IMR-90 (cell line): ENCODE results near the gene TPSAB1. TPM values are rescaled to one million over a fixed set of nuclear protein-coding genes. Genes with fewer than 3 reads are reported as not detected.

Experiments
- ATAC-seq: fragments of 200-7000 bp; cut with Tn5 transposase; 2 replicates; pipeline ENCODE4 v1.9.1; 2020; ENCODE audit warnings: low read depth, mild to moderate bottlenecking, moderate library complexity
- BruUV-seq: library from RNA; stranded (reverse); fragments of 400-500 nt; replicated peaks from 2 replicates; lab custom pipeline; 2021; lab: Mats Ljungman, UMichigan
- CTCF ChIA-PET: fragments of 300-600 bp; formaldehyde crosslinking; extraction: SDS; loops from one replicate; lab custom pipeline; 2021; ENCODE audit warnings: antibody characterized with exemption; lab: Yijun Ruan, JAX
- POLR2A ChIA-PET: fragments of 300-600 bp; sonication (Branson Sonifier 250); formaldehyde crosslinking; loops from one replicate; lab custom pipeline; 2022; ENCODE audit warnings: antibody characterized with exemption; ENCODE audit not compliant: unreplicated experiment; lab: Charles Lee
- DNase-seq: peaks from one replicate; pipeline ENCODE4 v3.0.0; 2013
- H2AFZ ChIP-seq: replicated peaks from 2 replicates; pipeline ENCODE3; 2013; ENCODE audit warnings: low read length, mild to moderate bottlenecking; ENCODE audit not compliant: poor library complexity
- H2AK5ac ChIP-seq: 2 replicates; pipeline ENCODE4 v1.6.1; 2013; ENCODE audit warnings: low read depth, low read length, inconsistent platforms
- H2AK9ac ChIP-seq: replicated peaks from 2 replicates; pipeline ENCODE3; 2013; ENCODE audit warnings: mild to moderate bottlenecking, low read depth, low read length, moderate library complexity; ENCODE audit not compliant: poor library complexity
- H2BK120ac ChIP-seq: 2 replicates; pipeline ENCODE4 v1.6.1; 2013; ENCODE audit warnings: low read depth, low read length, inconsistent platforms
- H2BK15ac ChIP-seq: 3 replicates; pipeline ENCODE4 v1.6.1; 2013; ENCODE audit warnings: low read depth, low read length, inconsistent platforms
- H2BK20ac ChIP-seq: 2 replicates; pipeline ENCODE4 v1.6.1; 2013; ENCODE audit warnings: low read depth, mild to moderate bottlenecking, inconsistent platforms, low read length, moderate library complexity
- H2BK5ac ChIP-seq: 2 replicates; pipeline ENCODE4 v1.6.1; 2013; ENCODE audit warnings: mild to moderate bottlenecking, low read depth, low read length, inconsistent platforms; ENCODE audit not compliant: poor library complexity, severe bottlenecking
- H3K14ac ChIP-seq: replicated peaks from 2 replicates; pipeline ENCODE4 v1.6.1; 2013; ENCODE audit warnings: low read depth, low read length, inconsistent platforms
- H3K18ac ChIP-seq: 2 replicates; pipeline ENCODE4 v1.6.1; 2013; ENCODE audit warnings: low read depth, low read length, control low read depth
- H3K23ac ChIP-seq: 2 replicates; pipeline ENCODE4 v1.6.1; 2013; ENCODE audit warnings: low read depth, low read length, inconsistent platforms
- H3K27ac ChIP-seq: 2 replicates; pipeline ENCODE4 v1.5.1; 2013; ENCODE audit warnings: mild to moderate bottlenecking, control low read depth, low read length; ENCODE audit not compliant: insufficient read depth
- H3K27me3 ChIP-seq: 2 replicates; pipeline ENCODE4 v1.6.1; 2013; ENCODE audit warnings: low read length; ENCODE audit not compliant: control insufficient read depth, insufficient read depth
- H3K36me3 ChIP-seq: 2 replicates; pipeline ENCODE4 v1.6.1; 2013; ENCODE audit warnings: low read length, mixed read lengths; ENCODE audit not compliant: control insufficient read depth, insufficient read depth
- H3K4ac ChIP-seq: 2 replicates; pipeline ENCODE4 v1.6.1; 2013; ENCODE audit warnings: low read depth, low read length, inconsistent platforms
- H3K4me1 ChIP-seq: 2 replicates; pipeline ENCODE4 v1.6.1; 2013; ENCODE audit warnings: low read length, mixed read lengths; ENCODE audit not compliant: control insufficient read depth, insufficient read depth
- H3K4me2 ChIP-seq: 2 replicates; pipeline ENCODE4 v1.6.1; 2013; ENCODE audit warnings: low read depth, mild to moderate bottlenecking, control low read depth, low read length, moderate library complexity
- H3K4me3 ChIP-seq: 2 replicates; pipeline ENCODE4 v1.5.1; 2013; ENCODE audit warnings: low read depth, mild to moderate bottlenecking, control low read depth, low read length, moderate library complexity; ENCODE audit not compliant: insufficient read depth
- H3K56ac ChIP-seq: 2 replicates; pipeline ENCODE4 v1.6.1; 2013; ENCODE audit warnings: low read length, inconsistent platforms; ENCODE audit not compliant: insufficient read depth; ENCODE audit errors: extremely low read depth
- H3K79me1 ChIP-seq, 2 experiments: 2 replicates each; pipeline ENCODE4 v1.6.1; 2013; ENCODE audit warnings: low read length in 2 of 2, inconsistent platforms in 1 of 2, low read depth in 1 of 2
- H3K9ac ChIP-seq: 2 replicates; pipeline ENCODE4 v1.6.1; 2013; ENCODE audit warnings: low read depth, low read length, control low read depth
- H3K9me1 ChIP-seq: 2 replicates; pipeline ENCODE4 v1.6.1; 2013; ENCODE audit warnings: low read length, inconsistent platforms; ENCODE audit not compliant: insufficient read depth
- H3K9me3 ChIP-seq: 2 replicates; pipeline ENCODE4 v1.6.1; 2013; ENCODE audit warnings: low read length; ENCODE audit not compliant: control insufficient read depth, insufficient read depth
- H4K20me1 ChIP-seq: 2 replicates; pipeline ENCODE4 v1.6.1; 2013; ENCODE audit warnings: low read length, inconsistent platforms; ENCODE audit not compliant: insufficient read depth
- H4K5ac ChIP-seq: 2 replicates; pipeline ENCODE4 v1.6.1; 2013; ENCODE audit warnings: mild to moderate bottlenecking, low read depth, low read length, control low read depth
- H4K8ac ChIP-seq, 2 experiments: 2 replicates each; pipeline ENCODE4 v1.6.1; 2013; ENCODE audit warnings: low read depth in 2 of 2, low read length in 2 of 2, control low read depth in 1 of 2, inconsistent platforms in 1 of 2
- H4K91ac ChIP-seq: 2 replicates; pipeline ENCODE4 v1.6.1; 2013; ENCODE audit warnings: low read depth, low read length, inconsistent platforms; ENCODE audit not compliant: insufficient read depth
- BHLHE40 ChIP-seq: fragments of 150-350 bp; IDR thresholded peaks from 2 replicates; pipeline ENCODE4 v1.6.1; 2016; ENCODE audit warnings: mild to moderate bottlenecking, low read depth, low read length
- CEBPB ChIP-seq: IDR thresholded peaks from 2 replicates; pipeline ENCODE4 v1.6.1; 2012; ENCODE audit warnings: low read depth, low read length, improper control_type of control experiment
- CHD1 ChIP-seq: IDR thresholded peaks from 2 replicates; pipeline ENCODE4 v1.6.1; 2012; ENCODE audit warnings: low read depth, low read length, improper control_type of control experiment
- FOS ChIP-seq: fragments of 150-350 bp; IDR thresholded peaks from 2 replicates; pipeline ENCODE4 v1.6.1; 2016; ENCODE audit warnings: low read depth, low read length
- MAFK ChIP-seq: IDR thresholded peaks from 2 replicates; pipeline ENCODE4 v1.6.1; 2012; ENCODE audit warnings: low read depth, low read length, improper control_type of control experiment
- MAZ ChIP-seq: IDR thresholded peaks from 2 replicates; pipeline ENCODE4 v1.6.1; 2012; ENCODE audit warnings: low read depth, mild to moderate bottlenecking, low read length, improper control_type of control experiment, moderate library complexity, borderline replicate concordance
- MXI1 ChIP-seq: IDR thresholded peaks from 2 replicates; pipeline ENCODE4 v1.6.1; 2012; ENCODE audit warnings: low read depth, mild to moderate bottlenecking, low read length, moderate library complexity, borderline replicate concordance
- NFE2L2 ChIP-seq: fragments of 150-350 bp; IDR thresholded peaks from 2 replicates; pipeline ENCODE4 v1.6.1; 2016; ENCODE audit warnings: low read depth, mild to moderate bottlenecking, low read length
- POLR2A ChIP-seq: IDR thresholded peaks from 2 replicates; pipeline ENCODE4 v1.6.1; 2012; ENCODE audit warnings: mild to moderate bottlenecking, low read depth, low read length
- RAD21 ChIP-seq: IDR thresholded peaks from 2 replicates; pipeline ENCODE4 v1.6.1; 2012; ENCODE audit warnings: low read length, improper control_type of control experiment
- RCOR1 ChIP-seq: IDR thresholded peaks from 2 replicates; pipeline ENCODE4 v1.6.1; 2012; ENCODE audit warnings: mild to moderate bottlenecking, low read length, improper control_type of control experiment; ENCODE audit not compliant: insufficient replicate concordance
- RFX5 ChIP-seq: IDR thresholded peaks from 2 replicates; pipeline ENCODE4 v1.8.0; 2012; ENCODE audit warnings: low read depth, mild to moderate bottlenecking, low read length, moderate library complexity
- SMC3 ChIP-seq: fragments of 150-350 bp; IDR thresholded peaks from 2 replicates; pipeline ENCODE4 v1.6.1; 2016; ENCODE audit warnings: low read depth, mild to moderate bottlenecking, antibody characterized with exemption, low read length, moderate library complexity
- WGBS, 2 experiments: methylation state at CpG; one replicate each; pipeline versions ENCODE4 v1.1.5 to v1.1.7; 2013; ENCODE audit warnings: missing lambda C conversion rate in 2 of 2; ENCODE audit not compliant: insufficient read length in 1 of 2; ENCODE audit errors: extremely low coverage in 2 of 2; 5-methylcytosine and 5-hydroxymethylcytosine counted together
- dilution Hi-C: fragments of 300-500 bp; cut with HindIII; formaldehyde crosslinking; loops from one replicate; pipeline ENCODE4 v1.14.3; 2018; ENCODE audit warnings: low sequenced_read_pairs; ENCODE audit not compliant: unreplicated experiment
- in situ Hi-C: fragments of 300-500 bp; cut with MboI; formaldehyde crosslinking; loops from 3 replicates; pipeline ENCODE4 v1.14.3; 2019; ENCODE audit warnings: low sequenced_read_pairs, inconsistent platforms, mixed read lengths
- intact Hi-C: fragments of 100-400 bp; cut with micrococcal nuclease; formaldehyde crosslinking; loops from 2 replicates; pipeline ENCODE4 v1.10.0; 2022
- polyA plus RNA-seq, 3 experiments: library from polyadenylated mRNA; depleted of rRNA; stranded (reverse); fragments of >200 nt; gene quantifications; 2 replicates each; pipeline ENCODE4 v1.2.3, GENCODE V29; 2012; ENCODE audit warnings: low replicate concordance in 1 of 3
- total RNA-seq: library from RNA; depleted of rRNA; stranded (reverse); fragments of >200 nt; gene quantifications from 2 replicates; pipeline ENCODE4 v1.2.3, GENCODE V29; 2012
- TF ChIP-seq, protein P1 (sequence below): conservative IDR thresholded peaks from 2 replicates; pipeline ENCODE4 v1.5.1; 2012; ENCODE audit warnings: mild to moderate bottlenecking, low read depth, low read length, improper control_type of control experiment
- TF ChIP-seq, protein P2 (sequence below): fragments of 150-350 bp; IDR thresholded peaks from 2 replicates; pipeline ENCODE4 v1.6.1; 2016; ENCODE audit warnings: low read depth, mild to moderate bottlenecking, low read length, moderate library complexity, borderline replicate concordance
- TF ChIP-seq, protein P3 (sequence below): fragments of 150-350 bp; IDR thresholded peaks from 2 replicates; pipeline ENCODE4 v1.6.1; 2017; ENCODE audit warnings: mild to moderate bottlenecking, antibody characterized with exemption, low read length, low read depth

The TPSAB1 gene
- total and polyA plus RNA-seq, 2 of the 4 experiments (the other 2 are of a cell fraction) = not detected

DNA sequence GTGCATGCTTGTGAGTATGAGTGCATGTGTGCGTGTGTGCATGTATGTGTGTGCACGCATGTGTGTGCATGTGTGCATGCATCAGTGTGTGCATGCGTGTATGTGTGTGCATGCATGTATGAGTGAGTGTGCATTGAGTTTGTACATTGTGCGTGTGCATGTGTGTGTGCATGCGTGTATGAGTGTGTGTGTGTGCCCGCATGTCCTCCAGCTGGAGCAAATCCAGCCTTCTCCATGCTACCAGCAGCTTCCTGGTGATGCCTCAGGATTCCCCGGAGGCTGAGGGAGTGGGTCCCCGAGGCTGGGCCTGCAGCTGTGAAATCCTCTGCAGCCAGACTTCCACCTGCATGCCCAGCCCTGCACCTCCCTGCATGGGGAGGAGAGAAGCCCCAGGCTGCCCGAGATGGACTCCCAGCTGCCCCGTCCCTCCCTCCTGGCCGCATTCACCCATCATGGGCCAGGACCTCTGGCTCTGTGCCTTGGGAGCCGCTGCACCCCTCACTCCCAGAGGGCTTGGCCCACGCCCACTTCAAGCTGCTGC, 24.7 kb downstream of the TPSAB1 start:
- ATAC-seq (no peak), DNase-seq (no peak)
- Histone ChIP-seq H4K20me1 (no peaks in the 10 kb centered on the region; the same call in 1 of the 2 replicates), H4K8ac (no peak overlapping the region), H3K79me1 (no peaks in the 10 kb centered on the region), H3K4me2 (no peak overlapping the region), H3K23ac (no peak overlapping the region), H3K4me1 (no peaks in the 10 kb centered on the region), H2BK15ac (no peak overlapping the region), H2AK5ac (no peak overlapping the region), H3K36me3 (no peaks in the 10 kb centered on the region), H3K27me3 (peaks cover 31% of the 10 kb centered on the region; the same call in 1 of the 2 replicates), H3K56ac (no peak overlapping the region), H3K9me3 (no peaks in the 10 kb centered on the region), H2AK9ac (no peak overlapping the region), H3K27ac (no peak overlapping the region), H3K14ac (no peak overlapping the region), H3K9me1 (peaks cover 4% of the 10 kb centered on the region; the same call in 1 of the 2 replicates), H3K18ac (no peak overlapping the region), H3K9ac (no peak overlapping the region), H2BK120ac (no peak overlapping the region), H3K4me3 (no peak overlapping the region), H3K4ac (no peak overlapping the region), H2BK20ac (no peak overlapping the region), H4K5ac (no peak overlapping the region), H2BK5ac (no peak overlapping the region), H2AFZ (no peak overlapping the region), H4K91ac (no peak overlapping the region)
- CTCF ChIA-PET = no interaction called here
- dilution Hi-C loops (no loop called here), in situ Hi-C loops (no loop called here), intact Hi-C loops (no loop called here)
- no TSS peak for BruUV-seq
- POLR2A ChIA-PET = no interaction called here
- TF ChIP-seq SMC3 (no peak), NFE2L2 (no peak), RFX5 (no peak), BHLHE40 (no peak), MXI1 (no peak), FOS (no peak), CEBPB (no peak), RAD21 (no peak), MAZ (no peak), CHD1 (no peak), MAFK (no peak), POLR2A (no peak), RCOR1 (no peak)
- TF ChIP-seq, protein P1, sequence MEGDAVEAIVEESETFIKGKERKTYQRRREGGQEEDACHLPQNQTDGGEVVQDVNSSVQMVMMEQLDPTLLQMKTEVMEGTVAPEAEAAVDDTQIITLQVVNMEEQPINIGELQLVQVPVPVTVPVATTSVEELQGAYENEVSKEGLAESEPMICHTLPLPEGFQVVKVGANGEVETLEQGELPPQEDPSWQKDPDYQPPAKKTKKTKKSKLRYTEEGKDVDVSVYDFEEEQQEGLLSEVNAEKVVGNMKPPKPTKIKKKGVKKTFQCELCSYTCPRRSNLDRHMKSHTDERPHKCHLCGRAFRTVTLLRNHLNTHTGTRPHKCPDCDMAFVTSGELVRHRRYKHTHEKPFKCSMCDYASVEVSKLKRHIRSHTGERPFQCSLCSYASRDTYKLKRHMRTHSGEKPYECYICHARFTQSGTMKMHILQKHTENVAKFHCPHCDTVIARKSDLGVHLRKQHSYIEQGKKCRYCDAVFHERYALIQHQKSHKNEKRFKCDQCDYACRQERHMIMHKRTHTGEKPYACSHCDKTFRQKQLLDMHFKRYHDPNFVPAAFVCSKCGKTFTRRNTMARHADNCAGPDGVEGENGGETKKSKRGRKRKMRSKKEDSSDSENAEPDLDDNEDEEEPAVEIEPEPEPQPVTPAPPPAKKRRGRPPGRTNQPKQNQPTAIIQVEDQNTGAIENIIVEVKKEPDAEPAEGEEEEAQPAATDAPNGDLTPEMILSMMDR = no peak
- TF ChIP-seq, protein P2, sequence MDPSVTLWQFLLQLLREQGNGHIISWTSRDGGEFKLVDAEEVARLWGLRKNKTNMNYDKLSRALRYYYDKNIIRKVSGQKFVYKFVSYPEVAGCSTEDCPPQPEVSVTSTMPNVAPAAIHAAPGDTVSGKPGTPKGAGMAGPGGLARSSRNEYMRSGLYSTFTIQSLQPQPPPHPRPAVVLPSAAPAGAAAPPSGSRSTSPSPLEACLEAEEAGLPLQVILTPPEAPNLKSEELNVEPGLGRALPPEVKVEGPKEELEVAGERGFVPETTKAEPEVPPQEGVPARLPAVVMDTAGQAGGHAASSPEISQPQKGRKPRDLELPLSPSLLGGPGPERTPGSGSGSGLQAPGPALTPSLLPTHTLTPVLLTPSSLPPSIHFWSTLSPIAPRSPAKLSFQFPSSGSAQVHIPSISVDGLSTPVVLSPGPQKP = no peak
- TF ChIP-seq, protein P3, sequence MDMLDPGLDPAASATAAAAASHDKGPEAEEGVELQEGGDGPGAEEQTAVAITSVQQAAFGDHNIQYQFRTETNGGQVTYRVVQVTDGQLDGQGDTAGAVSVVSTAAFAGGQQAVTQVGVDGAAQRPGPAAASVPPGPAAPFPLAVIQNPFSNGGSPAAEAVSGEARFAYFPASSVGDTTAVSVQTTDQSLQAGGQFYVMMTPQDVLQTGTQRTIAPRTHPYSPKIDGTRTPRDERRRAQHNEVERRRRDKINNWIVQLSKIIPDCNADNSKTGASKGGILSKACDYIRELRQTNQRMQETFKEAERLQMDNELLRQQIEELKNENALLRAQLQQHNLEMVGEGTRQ = no peak
- 85% methylated on average over 3 of the region's 13 CpGs; no CpG with 5 or more reads in 1 of the 2 experiments for WGBS, 2 experiments
